Hepatocyte (in vitro differentiated cells): ENCODE measurements around the gene PRND. TPM values are rescaled to one million over a fixed set of nuclear protein-coding genes. Genes with fewer than 3 reads are reported as not detected.
"Not testable (repeated sequence)": the region's sequence is repeated elsewhere in the genome, so short reads cannot be mapped to it uniquely, and the experiment has no call there.

Source experiments
- DNase-seq: peaks from one replicate; pipeline ENCODE4 v3.0.0-alpha.2; 2016; ENCODE audit warnings: low spot score
- H2AFZ ChIP-seq: fragments of 200-600 bp; sonication (generic); 2 replicates; pipeline ENCODE4 v1.6.0; 2016; ENCODE audit warnings: antibody characterized with exemption, mild to moderate bottlenecking
- H3K27ac ChIP-seq: fragments of 200-600 bp; sonication (generic); 2 replicates; pipeline ENCODE4 v1.5.1; 2016; ENCODE audit warnings: mild to moderate bottlenecking
- H3K27me3 ChIP-seq: fragments of 200-600 bp; sonication (generic); 2 replicates; pipeline ENCODE4 v1.6.1; 2016
- H3K36me3 ChIP-seq: fragments of 200-600 bp; sonication (generic); replicated peaks from 2 replicates; pipeline ENCODE4 v1.5.1; 2016; ENCODE audit warnings: low read depth; ENCODE audit not compliant: insufficient read depth
- H3K4me1 ChIP-seq: fragments of 200-600 bp; sonication (generic); 2 replicates; pipeline ENCODE4 v1.5.1; 2016; ENCODE audit warnings: mild to moderate bottlenecking, moderate library complexity; ENCODE audit not compliant: insufficient read depth
- H3K4me2 ChIP-seq: fragments of 200-600 bp; sonication (generic); 2 replicates; pipeline ENCODE4 v1.6.0; 2016
- H3K4me3 ChIP-seq: fragments of 200-600 bp; sonication (generic); 2 replicates; pipeline ENCODE4 v1.5.1; 2016; ENCODE audit warnings: mild to moderate bottlenecking
- H3K79me2 ChIP-seq: fragments of 200-600 bp; sonication (generic); 2 replicates; pipeline ENCODE4 v1.6.0; 2017; ENCODE audit warnings: mild to moderate bottlenecking
- H3K9me2 ChIP-seq: fragments of 200-600 bp; sonication (generic); replicated peaks from 2 replicates; pipeline ENCODE4 v1.6.0; 2017; ENCODE audit warnings: mild to moderate bottlenecking; ENCODE audit not compliant: insufficient read depth
- H3K9me3 ChIP-seq: fragments of 200-600 bp; sonication (generic); 2 replicates; pipeline ENCODE4 v1.5.1; 2016; ENCODE audit warnings: low read depth, mild to moderate bottlenecking
- H4K20me1 ChIP-seq: fragments of 200-600 bp; sonication (generic); 2 replicates; pipeline ENCODE4 v1.6.0; 2016; ENCODE audit warnings: mild to moderate bottlenecking; ENCODE audit not compliant: insufficient read depth, poor library complexity, severe bottlenecking
- CTCF ChIP-seq: fragments of 200-600 bp; sonication (generic); IDR thresholded peaks from 2 replicates; pipeline ENCODE4 v1.5.1; 2016; ENCODE audit warnings: antibody characterized with exemption, mild to moderate bottlenecking; ENCODE audit not compliant: poor library complexity
- EZH2 ChIP-seq: fragments of 200-600 bp; sonication (generic); IDR thresholded peaks from 2 replicates; pipeline ENCODE4 v1.6.1; 2016; ENCODE audit warnings: antibody characterized with exemption, mild to moderate bottlenecking, borderline replicate concordance
- EZH2phosphoT487 ChIP-seq: fragments of 200-600 bp; sonication (generic); IDR thresholded peaks from one replicate; pipeline ENCODE4 v1.6.1; 2018; ENCODE audit warnings: antibody characterized with exemption, mild to moderate bottlenecking, low read depth, moderate library complexity; ENCODE audit not compliant: unreplicated experiment, severe bottlenecking
- WGBS: methylation state at CpG from one replicate; pipeline ENCODE4 v1.1.6; 2016; ENCODE audit warnings: low lambda C conversion rate; ENCODE audit errors: missing lambda C conversion rate; 5-methylcytosine and 5-hydroxymethylcytosine counted together
- polyA plus RNA-seq: library from polyadenylated mRNA; unstranded; fragments of >200 nt; fragmentation: Nextera tagmentation; extraction: Ambion mirVana; gene quantifications from 2 replicates; pipeline ENCODE4 v1.2.1, GENCODE V29; 2016
- total RNA-seq: library from RNA; depleted of rRNA; stranded (reverse); fragments of >200 nt; gene quantifications from 2 replicates; pipeline ENCODE4 v1.2.3, GENCODE V29; 2014

Gene PRND
- total and polyA plus RNA-seq, 2 experiments from 2014 or later, result 0.34 to 0.70 TPM

DNA sequence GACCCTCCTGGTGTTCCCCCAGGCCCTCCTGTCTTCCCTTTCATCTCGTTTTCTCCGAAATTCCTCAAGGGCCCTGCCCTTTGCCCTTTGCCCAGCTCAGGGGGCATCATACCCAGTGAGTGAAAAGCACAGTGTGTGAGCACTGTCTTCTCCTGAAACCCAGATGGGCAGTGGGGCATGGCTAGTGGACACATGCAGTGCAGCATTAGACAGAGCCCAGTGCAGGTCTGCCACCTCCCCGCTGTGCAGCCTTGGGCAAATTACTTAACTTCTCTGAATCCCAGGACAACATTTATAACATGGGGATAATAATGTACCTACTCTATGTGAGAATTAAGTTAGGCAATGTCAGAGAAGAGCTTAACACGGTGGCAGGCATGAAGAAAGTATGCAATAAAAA is 1.3 kb downstream of the PRND start:
- DNase-seq, result no peak
- Histone ChIP-seq H3K36me3 (no peaks in the 10 kb centered on the region), H3K4me3 (no peak overlapping the region), H3K79me2 (no peaks in the 10 kb centered on the region), H3K9me3 (no peaks in the 10 kb centered on the region), H2AFZ (no peak overlapping the region), H3K4me2 (no peak overlapping the region), H3K4me1 (peaks cover 6% of the 10 kb centered on the region), H3K27me3 (peaks cover 4% of the 10 kb centered on the region), H3K9me2 (no peaks in the 10 kb centered on the region), H4K20me1 (no peaks in the 10 kb centered on the region), H3K27ac (no peak overlapping the region)
- 77% methylated on average over 4 of the region's 4 CpGs for WGBS
- TF ChIP-seq CTCF (no peak), EZH2phosphoT487 (no peak), EZH2 (no peak)

DNA sequence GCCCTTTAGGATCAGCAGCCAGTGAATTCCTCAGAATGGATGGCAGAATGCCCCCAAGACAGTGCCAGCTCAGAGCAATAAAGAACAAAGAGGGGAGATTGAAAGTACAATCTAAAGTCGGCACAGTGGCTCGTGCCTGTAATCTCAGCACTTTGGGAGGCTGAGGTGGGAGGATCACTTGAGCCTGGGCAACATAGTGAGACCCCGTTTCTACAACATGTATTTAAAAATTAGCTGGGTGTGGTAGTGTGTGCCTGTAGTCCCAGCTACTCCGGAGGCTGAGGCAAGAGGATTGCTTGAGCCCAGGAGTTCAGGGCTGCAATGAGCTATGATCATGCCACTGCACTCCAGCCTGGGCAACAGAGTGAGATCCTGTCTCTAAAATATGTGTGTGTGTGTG is 1.8 kb downstream of the PRND start:
- 87% methylated on average over 4 of the region's 4 CpGs for WGBS

DNA sequence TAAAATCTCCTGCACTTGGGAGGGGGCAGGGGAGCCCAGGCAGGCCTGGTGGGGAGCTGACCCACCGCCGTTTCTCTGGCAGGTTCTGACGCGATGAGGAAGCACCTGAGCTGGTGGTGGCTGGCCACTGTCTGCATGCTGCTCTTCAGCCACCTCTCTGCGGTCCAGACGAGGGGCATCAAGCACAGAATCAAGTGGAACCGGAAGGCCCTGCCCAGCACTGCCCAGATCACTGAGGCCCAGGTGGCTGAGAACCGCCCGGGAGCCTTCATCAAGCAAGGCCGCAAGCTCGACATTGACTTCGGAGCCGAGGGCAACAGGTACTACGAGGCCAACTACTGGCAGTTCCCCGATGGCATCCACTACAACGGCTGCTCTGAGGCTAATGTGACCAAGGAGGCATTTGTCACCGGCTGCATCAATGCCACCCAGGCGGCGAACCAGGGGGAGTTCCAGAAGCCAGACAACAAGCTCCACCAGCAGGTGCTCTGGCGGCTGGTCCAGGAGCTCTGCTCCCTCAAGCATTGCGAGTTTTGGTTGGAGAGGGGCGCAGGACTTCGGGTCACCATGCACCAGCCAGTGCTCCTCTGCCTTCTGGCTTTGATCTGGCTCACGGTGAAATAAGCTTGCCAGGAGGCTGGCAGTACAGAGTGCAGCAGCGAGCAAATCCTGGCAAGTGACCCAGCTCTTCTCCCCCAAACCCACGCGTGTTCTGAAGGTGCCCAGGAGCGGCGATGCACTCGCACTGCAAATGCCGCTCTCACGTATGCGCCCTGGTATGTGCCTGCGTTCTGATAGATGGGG is 3.0 kb downstream of the PRND start:
- 91% methylated on average over 34 of the region's 34 CpGs for WGBS
- peaks cover 6% of the 10 kb centered on the region for H3K4me1 ChIP-seq
- DNase-seq, result no peak

More for the DNA sequence above, 1.8 kb downstream of the PRND start:
- not testable (repeated sequence) for H3K27ac ChIP-seq, H3K4me1 ChIP-seq, H3K79me2 ChIP-seq, H3K9me3 ChIP-seq, H3K4me2 ChIP-seq, H3K36me3 ChIP-seq, H3K27me3 ChIP-seq, H3K4me3 ChIP-seq, H3K9me2 ChIP-seq, H4K20me1 ChIP-seq, DNase-seq, H2AFZ ChIP-seq

DNA sequence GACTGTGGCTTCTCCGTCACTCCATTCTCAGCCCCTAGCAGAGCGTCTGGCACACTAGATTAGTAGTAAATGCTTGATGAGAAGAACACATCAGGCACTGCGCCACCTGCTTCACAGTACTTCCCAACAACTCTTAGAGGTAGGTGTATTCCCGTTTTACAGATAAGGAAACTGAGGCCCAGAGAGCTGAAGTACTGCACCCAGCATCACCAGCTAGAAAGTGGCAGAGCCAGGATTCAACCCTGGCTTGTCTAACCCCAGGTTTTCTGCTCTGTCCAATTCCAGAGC is 3.5 kb downstream of the PRND start:
- Histone ChIP-seq H3K4me1 (peaks cover 4% of the 10 kb centered on the region), H3K4me3 (no peak overlapping the region), H3K27ac (no peak overlapping the region), H3K79me2 (no peaks in the 10 kb centered on the region), H3K36me3 (no peaks in the 10 kb centered on the region), H3K4me2 (no peak overlapping the region), H3K9me2 (no peaks in the 10 kb centered on the region), H2AFZ (no peak overlapping the region), H3K9me3 (no peaks in the 10 kb centered on the region), H4K20me1 (no peaks in the 10 kb centered on the region), H3K27me3 (peaks cover 4% of the 10 kb centered on the region)
- WGBS, result 83% methylated on average over 4 of the region's 4 CpGs
- no peak for DNase-seq
- TF ChIP-seq EZH2phosphoT487 (no peak), CTCF (no peak), EZH2 (no peak)

More for the DNA sequence above, 3.0 kb downstream of the PRND start:
- Histone ChIP-seq H3K27me3 (peaks cover 4% of the 10 kb centered on the region), H3K79me2 (no peaks in the 10 kb centered on the region), H3K27ac (no peak overlapping the region), H4K20me1 (no peaks in the 10 kb centered on the region), H3K4me2 (no peak overlapping the region), H2AFZ (no peak overlapping the region), H3K9me2 (no peaks in the 10 kb centered on the region), H3K36me3 (no peaks in the 10 kb centered on the region), H3K4me3 (no peak overlapping the region), H3K9me3 (no peaks in the 10 kb centered on the region)
- TF ChIP-seq EZH2phosphoT487 (no peak), EZH2 (no peak), CTCF (no peak)
